K562 treated with DMSO at 1 percent for 48 hours (cell line): Measurements from ENCODE around the gene NHP2. TPM values are rescaled to one million over a fixed set of nuclear protein-coding genes. Genes with fewer than 3 reads are reported as not detected.

ENCODE experiments used
- total RNA-seq: library from RNA; unstranded; fragments of 300-600 nt; gene quantifications from 2 replicates; pipeline ENCODE4 v1.2.3, GENCODE V29; 2022; ENCODE audit warnings: low replicate concordance; ENCODE audit errors: extremely low read depth

The NHP2 gene
- not detected in 2 replicates for total RNA-seq

GRCh38 chr5:178153530-178154340 is at the start of gene NHP2:
Gene NHP2 (minus strand): TSS chr5:178153885. CDS start chr5:178153817, 68 bp downstream.

DNA sequence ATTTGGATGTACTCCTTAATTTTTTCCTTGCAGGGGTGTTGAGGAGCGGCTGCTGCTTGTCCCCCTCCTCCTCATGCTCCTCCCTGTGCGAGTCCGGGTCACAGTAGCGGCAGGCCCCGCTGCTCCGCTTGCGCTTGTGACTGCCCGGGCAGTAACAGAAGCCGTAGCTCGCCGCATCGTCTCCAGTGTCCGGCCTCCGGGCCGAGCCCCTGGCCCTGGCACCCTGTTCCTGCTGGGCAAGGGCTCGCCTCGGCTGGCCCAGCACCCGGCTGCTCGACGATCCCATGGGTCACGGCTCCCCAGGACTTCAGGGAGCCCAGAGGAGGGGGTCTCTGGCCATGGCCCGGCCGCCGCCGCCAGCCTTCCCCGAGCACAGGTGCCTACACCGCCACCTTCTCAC is 33.3 kb upstream of the NHP2 start, which contains the start of gene GMCL2:
GMCL2 (minus strand) TSS at position 358 of the 400 bp plus-strand sequence; CDS start at position 286, 72 bp downstream.

DNA sequence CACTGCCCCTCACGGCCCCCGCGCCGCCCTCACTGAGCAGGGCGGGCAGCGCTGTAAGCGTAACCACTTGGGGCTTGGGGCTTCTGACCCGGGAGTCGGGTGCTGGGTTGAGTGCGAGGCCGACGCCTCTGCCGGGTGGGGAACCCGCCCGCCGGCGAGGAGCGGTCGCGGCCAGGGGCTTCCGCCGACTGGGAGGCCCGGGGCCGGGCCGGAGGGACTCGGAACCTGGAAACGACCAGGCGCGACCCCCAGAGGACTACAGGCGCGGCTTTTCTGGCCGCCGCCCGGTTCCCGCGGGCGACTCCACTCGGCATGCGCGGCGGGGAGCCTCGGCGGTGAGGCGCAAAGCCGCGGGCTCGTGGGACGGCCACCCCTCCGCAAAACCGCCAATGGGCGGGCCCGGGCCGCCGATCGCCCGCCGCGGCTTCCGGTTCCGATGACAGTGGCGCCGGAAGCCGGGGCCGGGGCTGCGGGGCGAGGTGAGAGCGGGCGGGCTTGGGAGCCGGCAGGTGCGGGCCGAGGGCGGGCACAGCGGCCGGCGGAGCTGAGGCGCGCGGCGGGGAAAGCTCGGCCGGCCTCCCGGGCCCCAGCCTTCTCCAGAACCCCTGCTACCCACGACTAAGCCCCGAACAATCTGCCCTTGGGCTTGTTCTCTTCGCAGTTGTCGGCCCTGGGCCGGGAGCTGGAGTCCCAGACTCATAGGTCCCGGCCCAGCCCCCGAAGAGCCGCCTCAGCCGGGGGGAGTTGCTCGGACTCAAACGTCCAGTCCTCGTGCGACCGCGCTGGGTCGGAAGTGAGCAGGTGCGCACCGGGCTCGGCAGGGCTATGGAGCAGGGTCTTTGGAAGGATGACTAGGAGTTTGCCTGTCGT is 22.9 kb downstream of the NHP2 start, which contains the start of gene RMND5B:
RMND5B (plus strand) TSS at position 439 of the 870 bp plus-strand sequence. CDS start 7,106 bp downstream, outside the sequence.

DNA sequence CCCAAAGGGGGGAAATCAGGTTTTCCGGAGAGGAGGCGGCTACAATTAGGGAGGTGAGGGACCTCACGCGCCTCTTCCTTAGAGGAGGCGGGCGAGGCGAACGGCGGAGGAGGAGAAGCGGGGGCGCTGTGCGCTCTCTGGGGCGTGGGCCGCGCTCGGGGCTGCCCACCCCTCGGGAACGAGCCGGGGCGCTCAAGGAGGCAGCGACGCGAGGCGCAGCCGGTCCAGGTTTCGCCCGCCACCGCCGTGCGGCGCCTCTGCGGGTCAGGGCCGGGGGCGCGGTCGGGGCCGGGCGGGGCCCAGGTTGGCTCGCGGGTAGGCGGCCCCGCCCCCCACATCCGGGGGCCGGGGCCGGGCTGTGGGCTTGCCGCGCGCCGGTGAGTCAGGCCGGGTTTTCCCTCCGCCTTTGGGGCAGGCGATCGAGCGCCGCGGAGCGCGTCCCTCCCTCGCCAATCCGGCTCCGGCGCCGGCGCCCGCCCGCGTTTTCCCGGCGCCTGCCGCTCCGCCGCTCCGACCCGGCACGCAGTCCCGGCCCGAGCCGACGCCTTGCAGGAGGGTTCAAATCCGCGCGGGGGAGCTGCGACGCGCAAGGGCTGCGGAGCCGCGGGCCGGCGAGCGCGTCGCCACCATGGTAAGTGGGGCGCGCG is 40.4 kb downstream of the NHP2 start, which contains the start of gene N4BP3:
N4BP3 (plus strand) TSS at position 392 of the 647 bp plus-strand sequence. CDS start 6,052 bp downstream, outside the sequence.

Other genes with a start within 250 kb of the NHP2 start
- gene PROP1, start 157.6 kb downstream of the NHP2 start, total RNA-seq, result not detected in 2 replicates
- not detected in 2 replicates for gene N4BP3, start 40.4 kb downstream of the NHP2 start, total RNA-seq
- not detected in 2 replicates for gene RMND5B, start 22.9 kb downstream of the NHP2 start, total RNA-seq
- gene GMCL2, start 33.5 kb upstream of the NHP2 start, total RNA-seq, result not detected in 2 replicates
- not detected in 2 replicates for gene HNRNPAB, start 50.6 kb upstream of the NHP2 start, total RNA-seq
- gene PHYKPL, start 78.9 kb upstream of the NHP2 start, total RNA-seq, result not detected in 2 replicates